Fibroblast of villous mesenchyme (primary cell): ENCODE data around the gene CREBRF. TPM values are rescaled to one million over a fixed set of nuclear protein-coding genes. Genes with fewer than 3 reads are reported as not detected.

Experiments
- DNase-seq: peaks from one replicate; pipeline ENCODE4 v3.0.0-alpha.2; 2010; ENCODE audit warnings: low read depth
- H3K4me3 ChIP-seq: 2 replicates; pipeline ENCODE4 v1.5.1; 2011; ENCODE audit warnings: low read depth, mild to moderate bottlenecking, low read length
- CTCF ChIP-seq: IDR thresholded peaks from 2 replicates; pipeline ENCODE4 v1.5.1; 2012; ENCODE audit warnings: low read depth, mild to moderate bottlenecking, low read length; ENCODE audit not compliant: insufficient read depth
- total RNA-seq: library from RNA; depleted of rRNA; stranded (reverse); fragments of >200 nt; gene quantifications from 2 replicates; pipeline ENCODE4 v1.2.3, GENCODE V29; 2012

The CREBRF gene
- total RNA-seq, 1 donor = 15.5 TPM

- no peak for DNase-seq
- no peak overlapping the region for H3K4me3 ChIP-seq
- TF ChIP-seq CTCF = no peak
These were observed 107.1 kb downstream of the CREBRF start for GRCh38 chr5:173163219-173163618.

GRCh38 chr5:173165177-173166016, 109.2 kb downstream of the CREBRF start:
- H3K4me3 ChIP-seq = no peak overlapping the region
- TF ChIP-seq CTCF = no peak
- no peak for DNase-seq

- TF ChIP-seq CTCF = no peak
- no peak for DNase-seq
- H3K4me3 ChIP-seq = no peak overlapping the region
These were observed 116.0 kb downstream of the CREBRF start for GRCh38 chr5:173172166-173172565.

- DNase-seq = no peak
- TF ChIP-seq CTCF = no peak
- H3K4me3 ChIP-seq = no peak overlapping the region
These were observed 119.4 kb downstream of the CREBRF start for GRCh38 chr5:173175523-173175922.

- TF ChIP-seq CTCF = no peak
- no peak for DNase-seq
- no peak overlapping the region for H3K4me3 ChIP-seq
These were observed 122.3 kb downstream of the CREBRF start for GRCh38 chr5:173178369-173178910.

GRCh38 chr5:173180331-173180730, 124.2 kb downstream of the CREBRF start:
- TF ChIP-seq CTCF = no peak
- H3K4me3 ChIP-seq = no peak overlapping the region
- no peak for DNase-seq
